ENCODE data around the gene CNOT2. TPM values are rescaled to one million over a fixed set of nuclear protein-coding genes. Genes with fewer than 3 reads are reported as not detected.

CNOT2 gene
- total and polyA plus RNA-seq, 4 experiments from 2014 or later = 93.5 to 121 (median 117) TPM

GRCh38 chr12:70309348-70309747 lies 66.1 kb downstream of the CNOT2 start:
- DNase-seq = no peak
- Histone ChIP-seq H3K27ac (ENCODE audit: low read depth, low read length) (no peak overlapping the region), H3K27me3 (ENCODE audit: insufficient read depth, low read length) (no peaks in the 10 kb centered on the region), H3K4me1 (ENCODE audit: insufficient read depth, low read length) (peaks cover 18% of the 10 kb centered on the region), H3K9me3 (ENCODE audit: control insufficient read depth in 1 of 2, low read length in 2 of 2) (no peaks in the 10 kb centered on the region), H3K4me3 (ENCODE audit: low read length in 2 of 2) (no peak overlapping the region), H3K36me3 (ENCODE audit: insufficient read depth, low read length) (no peaks in the 10 kb centered on the region)
- no peak overlapping the region for H3K27ac Mint-ChIP-seq
- H3K36me3 Mint-ChIP-seq = peaks cover 27 to 32% of the 10 kb centered on the region in 2 donors
- ChIA-PET CTCF (ENCODE audit: partially characterized antibody) (interaction anchor here (0.6 kb wide), 1 partner anchor 92 kb away, joined by 3 read pairs; no protein-coding TSS in a partner anchor), POLR2A (ENCODE audit: partially characterized antibody) (no interaction called here)
- peaks cover 43 to 63% (median 50%) of the 10 kb centered on the region in 4 donors for H3K4me1 Mint-ChIP-seq
- intact Hi-C loops (cut with micrococcal nuclease) = loop anchor here (5.0 kb wide), 1 partner anchor 67 kb away; the partner anchor contains the start of gene CNOT2
- no peaks in the 10 kb centered on the region for H3K27me3 Mint-ChIP-seq
- H3K9me3 Mint-ChIP-seq = peaks cover 0 to 6% (median 0%) of the 10 kb centered on the region in 8 donors
- no peak overlapping the region for H3K4me3 Mint-ChIP-seq

- ChIA-PET CTCF (ENCODE audit: partially characterized antibody) (no interaction called here), POLR2A (ENCODE audit: partially characterized antibody) (interaction anchor here (1.1 to 1.4 kb wide), 2 partner anchors 9 to 71 kb away, joined by 4 to 5 read pairs; partner anchors contain the start of gene CNOT2)
- no peak for DNase-seq
- Histone ChIP-seq H3K36me3 (ENCODE audit: insufficient read depth, low read length) (no peaks in the 10 kb centered on the region), H3K4me3 (ENCODE audit: low read length in 2 of 2) (no peak overlapping the region), H3K27ac (ENCODE audit: low read depth, low read length) (no peak overlapping the region), H3K27me3 (ENCODE audit: insufficient read depth, low read length) (no peaks in the 10 kb centered on the region), H3K4me1 (ENCODE audit: insufficient read depth, low read length) (peaks cover 19% of the 10 kb centered on the region), H3K9me3 (ENCODE audit: control insufficient read depth in 1 of 2, low read length in 2 of 2) (no peaks in the 10 kb centered on the region)
- Mint-ChIP-seq H3K4me1 (peaks cover 35 to 63% (median 51%) of the 10 kb centered on the region in 4 donors), H3K4me3 (peak overlapping the region in 1 of 8 donors; percentile 27), H3K36me3 (peaks cover 15 to 20% of the 10 kb centered on the region in 2 donors), H3K9me3 (no peaks in the 10 kb centered on the region), H3K27ac (peak overlapping the region in 1 of 7 donors; percentile 68), H3K27me3 (no peaks in the 10 kb centered on the region)
- intact Hi-C loops (cut with micrococcal nuclease) = no loop called here
Measured at GRCh38 chr12:70314145-70314544, 70.9 kb downstream of the CNOT2 start.

DNA sequence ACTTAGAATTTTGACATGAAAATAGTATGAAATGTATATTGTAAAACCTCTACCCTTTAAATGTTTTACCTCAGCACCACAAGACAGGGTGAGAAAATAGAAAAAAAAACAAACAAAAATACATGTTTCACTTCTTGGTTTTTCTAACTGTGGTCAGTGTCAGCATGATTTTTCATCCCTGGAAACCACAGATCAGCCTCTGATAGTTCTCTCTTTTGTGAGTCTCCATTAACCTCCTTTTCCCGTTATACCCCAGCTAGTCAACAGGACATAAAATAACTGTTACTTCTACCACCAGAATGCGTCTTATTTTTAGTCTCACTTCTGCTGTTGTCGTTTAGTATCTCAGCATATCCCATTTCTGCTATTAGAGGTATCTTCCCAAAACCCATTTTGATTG lies 74.5 kb downstream of the CNOT2 start:
- H3K27me3 ChIP-seq (ENCODE audit: insufficient read depth, low read length) = no peaks in the 10 kb centered on the region
- ChIA-PET CTCF (ENCODE audit: partially characterized antibody) (no interaction called here), POLR2A (ENCODE audit: partially characterized antibody) (no interaction called here)
- Mint-ChIP-seq H3K4me3 (peak overlapping the region in 1 of 8 donors; percentile 3), H3K9me3 (no peaks in the 10 kb centered on the region), H3K36me3 (peaks cover 23 to 26% of the 10 kb centered on the region in 2 donors), H3K27ac (peak overlapping the region in 1 of 7 donors; percentile 74), H3K4me1 (peaks cover 28 to 57% (median 43%) of the 10 kb centered on the region in 4 donors), H3K27me3 (no peaks in the 10 kb centered on the region)
- no peak overlapping the region for H3K27ac ChIP-seq (ENCODE audit: low read depth, low read length)
- H3K36me3 ChIP-seq (ENCODE audit: insufficient read depth, low read length) = no peaks in the 10 kb centered on the region
- no peak for DNase-seq
- no peak overlapping the region for H3K4me3 ChIP-seq (ENCODE audit: low read length in 2 of 2)
- H3K9me3 ChIP-seq (ENCODE audit: control insufficient read depth in 1 of 2, low read length in 2 of 2) = no peaks in the 10 kb centered on the region
- H3K4me1 ChIP-seq (ENCODE audit: insufficient read depth, low read length) = peaks cover 19% of the 10 kb centered on the region
- intact Hi-C loops (cut with micrococcal nuclease) = no loop called here

DNA sequence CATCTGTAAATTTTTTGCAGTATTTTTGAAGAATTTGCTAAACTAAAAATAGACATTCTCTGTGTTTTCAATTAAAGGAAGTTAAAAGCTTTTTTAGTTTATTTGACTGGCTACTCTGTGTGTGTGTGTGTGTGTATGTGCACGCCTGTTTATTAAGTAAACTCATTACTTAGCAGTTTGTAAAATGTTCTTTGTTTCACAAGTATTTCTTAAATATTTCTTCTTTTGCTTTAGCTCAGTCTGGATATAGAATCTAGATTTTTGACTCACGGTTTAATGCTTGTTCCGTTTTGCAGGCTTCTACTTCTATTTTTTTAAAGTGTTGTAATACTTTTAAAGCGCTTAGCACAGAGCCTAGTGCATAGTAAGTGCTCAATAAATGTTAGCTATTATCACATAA lies 76.4 kb downstream of the CNOT2 start:
- no peak overlapping the region for H3K27ac ChIP-seq (ENCODE audit: low read depth, low read length)
- no peak overlapping the region for H3K4me3 ChIP-seq (ENCODE audit: low read length in 2 of 2)
- ChIA-PET CTCF (ENCODE audit: partially characterized antibody) (interaction anchor here (1.4 to 1.5 kb wide), 2 partner anchors 14 to 15 kb away, joined by 3 read pairs; no protein-coding TSS in a partner anchor), POLR2A (ENCODE audit: partially characterized antibody) (no interaction called here)
- H3K27me3 ChIP-seq (ENCODE audit: insufficient read depth, low read length) = no peaks in the 10 kb centered on the region
- no peaks in the 10 kb centered on the region for H3K27me3 Mint-ChIP-seq
- no peak overlapping the region for H3K27ac Mint-ChIP-seq
- peaks cover 30 to 34% of the 10 kb centered on the region in 2 donors for H3K36me3 Mint-ChIP-seq
- no peak overlapping the region for H3K4me3 Mint-ChIP-seq
- DNase-seq = no peak
- no peaks in the 10 kb centered on the region for H3K9me3 ChIP-seq (ENCODE audit: control insufficient read depth in 1 of 2, low read length in 2 of 2)
- H3K36me3 ChIP-seq (ENCODE audit: insufficient read depth, low read length) = no peaks in the 10 kb centered on the region
- H3K4me1 Mint-ChIP-seq = peaks cover 25 to 57% (median 34%) of the 10 kb centered on the region in 4 donors
- H3K4me1 ChIP-seq (ENCODE audit: insufficient read depth, low read length) = peaks cover 15% of the 10 kb centered on the region
- intact Hi-C loops (cut with micrococcal nuclease) = no loop called here
- H3K9me3 Mint-ChIP-seq = no peaks in the 10 kb centered on the region

DNA sequence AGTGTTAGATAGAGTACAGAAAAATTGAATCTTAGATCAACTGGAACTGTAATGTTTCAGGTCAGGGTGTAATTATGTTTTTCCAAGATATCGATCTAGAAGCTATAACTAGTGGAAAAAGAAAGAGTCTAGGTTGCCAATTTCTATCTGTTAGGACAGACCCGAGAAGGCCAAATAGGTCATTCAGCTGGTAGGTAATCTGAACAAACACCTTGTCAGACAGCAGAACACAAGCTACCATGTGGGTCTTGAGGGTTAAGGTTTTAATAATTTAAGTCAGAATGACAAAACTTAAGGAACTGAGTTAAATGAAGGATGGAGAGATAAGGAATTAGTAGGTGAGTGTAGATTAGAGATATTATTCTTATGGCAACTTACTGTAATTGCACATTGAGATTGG lies 78.0 kb downstream of the CNOT2 start:
- Mint-ChIP-seq H3K4me1 (peaks cover 19 to 52% (median 29%) of the 10 kb centered on the region in 4 donors), H3K4me3 (no peak overlapping the region), H3K27ac (no peak overlapping the region), H3K36me3 (peaks cover 32 to 33% of the 10 kb centered on the region in 2 donors), H3K27me3 (no peaks in the 10 kb centered on the region), H3K9me3 (no peaks in the 10 kb centered on the region)
- no peak for DNase-seq
- no peaks in the 10 kb centered on the region for H3K9me3 ChIP-seq (ENCODE audit: control insufficient read depth in 1 of 2, low read length in 2 of 2)
- ChIA-PET CTCF (ENCODE audit: partially characterized antibody) (no interaction called here), POLR2A (ENCODE audit: partially characterized antibody) (no interaction called here)
- H3K27ac ChIP-seq (ENCODE audit: low read depth, low read length) = no peak overlapping the region
- H3K36me3 ChIP-seq (ENCODE audit: insufficient read depth, low read length) = no peaks in the 10 kb centered on the region
- peaks cover 15% of the 10 kb centered on the region for H3K4me1 ChIP-seq (ENCODE audit: insufficient read depth, low read length)
- no peaks in the 10 kb centered on the region for H3K27me3 ChIP-seq (ENCODE audit: insufficient read depth, low read length)
- no peak overlapping the region for H3K4me3 ChIP-seq (ENCODE audit: low read length in 2 of 2)
- intact Hi-C loops (cut with micrococcal nuclease) = no loop called here

GRCh38 chr12:70327541-70327940 lies 84.3 kb downstream of the CNOT2 start:
- H3K27ac ChIP-seq (ENCODE audit: low read depth, low read length) = no peak overlapping the region
- no peaks in the 10 kb centered on the region for H3K9me3 Mint-ChIP-seq
- peaks cover 27 to 52% (median 39%) of the 10 kb centered on the region in 4 donors for H3K4me1 Mint-ChIP-seq
- CTCF ChIA-PET (ENCODE audit: partially characterized antibody) = interaction anchor here (1.0 kb wide), 1 partner anchor 12 kb away, joined by 3 read pairs; no protein-coding TSS in a partner anchor
- POLR2A ChIA-PET (ENCODE audit: partially characterized antibody) = interaction anchor here (0.7 kb wide), 1 partner anchor 39 kb away, joined by 4 read pairs; the partner anchor contains the start of gene KCNMB4
- peaks cover 42 to 47% of the 10 kb centered on the region in 2 donors for H3K36me3 Mint-ChIP-seq
- H3K9me3 ChIP-seq (ENCODE audit: control insufficient read depth in 1 of 2, low read length in 2 of 2) = no peaks in the 10 kb centered on the region
- H3K4me1 ChIP-seq (ENCODE audit: insufficient read depth, low read length) = peaks cover 3% of the 10 kb centered on the region
- H3K4me3 ChIP-seq (ENCODE audit: low read length in 2 of 2) = no peak overlapping the region
- intact Hi-C loops (cut with micrococcal nuclease) = no loop called here
- H3K27ac Mint-ChIP-seq = peak overlapping the region in 1 of 7 donors; percentile 12
- H3K4me3 Mint-ChIP-seq = no peak overlapping the region
- peaks cover 8% of the 10 kb centered on the region for H3K36me3 ChIP-seq (ENCODE audit: insufficient read depth, low read length)
- no peak for DNase-seq
- no peaks in the 10 kb centered on the region for H3K27me3 Mint-ChIP-seq
- no peaks in the 10 kb centered on the region for H3K27me3 ChIP-seq (ENCODE audit: insufficient read depth, low read length)

GRCh38 chr12:70329728-70330127 lies 86.5 kb downstream of the CNOT2 start:
- ChIA-PET POLR2A (ENCODE audit: partially characterized antibody) (no interaction called here), CTCF (ENCODE audit: partially characterized antibody) (no interaction called here)
- intact Hi-C loops (cut with micrococcal nuclease) = no loop called here
- no peaks in the 10 kb centered on the region for H3K9me3 Mint-ChIP-seq
- DNase-seq = no peak
- H3K27ac Mint-ChIP-seq = no peak overlapping the region
- peaks cover 21 to 40% (median 34%) of the 10 kb centered on the region in 4 donors for H3K4me1 Mint-ChIP-seq
- H3K36me3 Mint-ChIP-seq = peaks cover 30 to 36% of the 10 kb centered on the region in 2 donors
- Histone ChIP-seq H3K4me1 (ENCODE audit: insufficient read depth, low read length) (peaks cover 3% of the 10 kb centered on the region), H3K36me3 (ENCODE audit: insufficient read depth, low read length) (peaks cover 8% of the 10 kb centered on the region), H3K27ac (ENCODE audit: low read depth, low read length) (no peak overlapping the region), H3K9me3 (ENCODE audit: control insufficient read depth in 1 of 2, low read length in 2 of 2) (no peaks in the 10 kb centered on the region), H3K27me3 (ENCODE audit: insufficient read depth, low read length) (no peaks in the 10 kb centered on the region), H3K4me3 (ENCODE audit: low read length in 2 of 2) (no peak overlapping the region)
- no peaks in the 10 kb centered on the region for H3K27me3 Mint-ChIP-seq
- no peak overlapping the region for H3K4me3 Mint-ChIP-seq
